GM18517 (cell line): ENCODE measurements around the gene TCTA.
A peak's percentile ranks its signal among the peaks of the same experiment; 100 is the strongest.

ENCODE experiments used
- ATAC-seq: cut with Tn5 transposase; IDR thresholded peaks from one replicate; pipeline ENCODE4 v1.9.1; 2021; ENCODE audit warnings: mild to moderate bottlenecking, moderate library complexity; ENCODE audit not compliant: unreplicated experiment

TCTA gene

DNA sequence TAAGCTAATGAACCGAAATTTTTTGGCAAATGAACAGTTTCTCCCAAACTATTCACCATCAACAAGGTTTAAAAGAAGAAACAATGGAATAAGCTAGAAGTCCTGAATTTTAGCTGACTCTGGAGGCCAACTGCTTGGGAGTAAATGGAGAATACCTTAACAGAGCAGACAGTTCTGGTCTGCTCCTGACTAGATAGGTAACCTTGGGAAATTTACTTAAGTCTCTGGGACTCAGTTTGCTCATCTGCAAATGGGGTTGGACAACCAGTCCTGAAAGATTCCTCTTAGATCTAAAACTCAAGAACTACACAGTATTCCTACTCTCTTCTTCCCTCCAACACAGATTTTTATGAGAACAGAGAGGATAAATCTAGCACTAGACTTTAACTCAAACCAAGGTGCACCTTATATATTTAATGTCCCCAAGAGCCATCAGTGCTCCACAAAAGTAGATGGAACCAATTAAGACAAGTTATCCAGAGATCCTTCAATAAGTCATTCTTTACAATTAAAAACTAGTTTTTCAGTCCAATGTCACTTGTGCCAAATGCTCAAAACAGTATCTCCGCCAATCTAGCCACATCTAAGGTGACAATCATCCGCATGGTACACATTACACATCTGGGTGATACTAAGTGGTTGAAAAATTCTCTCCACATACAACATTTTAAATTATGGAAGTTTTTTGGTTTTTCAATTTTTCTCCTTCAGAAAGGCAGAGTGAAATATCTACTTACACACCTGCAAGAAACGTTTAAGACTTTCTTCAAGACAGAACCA is 2.0 kb upstream of the TCTA start:
- ATAC-seq = no peak

DNA sequence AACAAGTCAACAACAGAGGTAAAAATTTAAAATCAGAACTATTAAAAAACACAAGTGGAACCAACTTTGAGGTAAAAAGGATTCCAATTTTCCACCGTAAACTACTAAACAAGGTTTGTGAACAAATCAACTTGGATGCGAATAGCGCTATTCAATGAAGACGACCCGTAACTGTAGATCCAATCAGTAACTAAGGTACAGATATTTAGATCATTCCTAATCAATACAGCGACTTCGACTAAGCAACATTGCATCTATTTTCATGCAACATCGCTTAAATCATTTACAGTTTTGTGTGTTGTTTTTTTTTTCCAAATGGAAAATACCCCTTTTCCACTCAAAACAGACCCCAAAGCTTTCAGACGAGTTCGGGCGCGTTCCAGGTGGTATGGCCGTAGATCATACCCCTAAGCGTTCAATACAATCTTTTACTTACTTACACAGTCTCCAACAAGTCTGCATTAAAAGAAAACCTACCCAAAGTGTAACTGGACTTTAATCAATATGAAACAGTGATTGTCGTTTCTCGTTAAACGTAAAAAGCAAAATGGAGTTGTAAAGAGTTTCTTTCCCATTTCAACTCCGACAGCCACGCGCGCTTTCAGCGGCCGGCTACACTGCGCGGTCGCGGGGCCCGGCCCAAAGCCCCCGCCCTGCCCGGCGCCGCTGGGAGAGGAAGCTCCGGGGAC is 1.2 kb upstream of the TCTA start:
- no peak for ATAC-seq

DNA sequence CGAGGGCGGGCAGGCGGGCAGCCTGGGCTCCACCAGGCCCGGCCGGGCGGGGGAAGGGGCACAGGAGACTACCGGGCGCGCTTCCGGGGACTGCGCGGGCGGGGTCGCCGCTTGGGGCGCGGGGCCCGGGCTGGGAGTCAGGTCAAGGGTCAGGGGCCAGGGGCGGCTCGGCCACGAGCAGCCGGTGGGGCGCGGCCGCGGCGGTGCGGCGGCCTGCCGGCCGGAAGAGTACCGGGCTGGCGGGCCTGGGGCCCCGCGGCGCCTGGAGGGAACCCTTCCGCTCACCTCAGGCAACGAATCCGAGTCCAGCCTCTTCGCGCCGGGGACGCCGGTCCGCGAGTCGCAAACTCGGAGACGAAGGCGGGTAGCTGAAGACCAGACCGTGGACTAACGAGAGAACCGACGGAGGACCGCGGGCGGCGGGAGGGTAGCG is 672 bp upstream of the TCTA start:
- peak; percentile 17 for ATAC-seq

DNA sequence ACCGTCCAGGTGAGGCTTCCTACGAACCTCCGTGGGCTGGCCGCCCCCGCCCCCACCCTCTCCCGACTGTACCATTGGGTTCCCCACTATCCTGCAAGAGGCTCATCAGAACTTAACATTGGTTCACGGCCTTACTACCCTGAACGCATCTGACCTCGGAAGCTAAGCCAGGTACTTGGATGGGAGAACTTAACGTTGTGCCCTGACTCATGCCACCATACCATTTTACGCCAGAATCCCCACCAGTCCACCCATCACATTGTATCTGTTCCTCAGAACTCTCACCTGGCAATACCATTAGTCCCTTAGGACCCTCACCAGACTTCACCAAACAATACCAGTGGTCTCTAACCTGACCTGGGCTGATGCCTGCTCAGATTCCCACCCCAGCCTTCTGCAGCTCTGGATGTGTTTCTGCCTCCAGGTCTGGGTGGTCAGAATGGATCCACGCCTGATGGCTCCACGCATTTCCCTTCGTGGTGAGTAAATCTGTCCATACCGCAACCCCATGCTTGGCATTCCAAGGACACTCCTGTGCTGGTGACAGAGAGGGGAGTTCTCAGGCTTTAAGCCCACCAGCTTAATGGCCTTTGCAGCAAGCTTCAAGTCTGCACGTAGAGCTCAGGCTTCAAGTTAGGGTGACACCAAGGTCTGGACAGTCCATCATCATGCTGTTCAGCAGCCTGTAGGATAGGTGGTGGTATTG is 562 bp downstream of the TCTA start:
- ATAC-seq = no peak

DNA sequence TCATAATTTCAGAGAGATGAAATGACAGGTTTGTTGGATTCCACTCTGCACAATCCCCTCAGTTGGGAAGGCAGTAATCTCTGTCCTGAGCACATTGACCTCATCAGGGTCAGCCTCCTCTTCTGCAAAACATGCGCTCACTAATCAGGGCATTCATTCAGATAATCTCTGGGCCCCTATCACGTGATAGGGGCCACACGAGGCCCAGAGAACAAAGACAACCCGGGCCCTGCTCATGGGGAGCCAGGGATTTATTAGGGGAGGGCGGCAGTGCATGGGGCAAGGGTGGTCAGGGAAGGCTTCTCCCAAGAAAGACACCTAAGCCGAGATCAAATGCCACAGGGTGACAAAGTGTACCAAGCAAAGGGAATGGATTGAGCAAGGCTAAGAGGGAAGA is 1.1 kb downstream of the TCTA start:
- ATAC-seq = no peak

DNA sequence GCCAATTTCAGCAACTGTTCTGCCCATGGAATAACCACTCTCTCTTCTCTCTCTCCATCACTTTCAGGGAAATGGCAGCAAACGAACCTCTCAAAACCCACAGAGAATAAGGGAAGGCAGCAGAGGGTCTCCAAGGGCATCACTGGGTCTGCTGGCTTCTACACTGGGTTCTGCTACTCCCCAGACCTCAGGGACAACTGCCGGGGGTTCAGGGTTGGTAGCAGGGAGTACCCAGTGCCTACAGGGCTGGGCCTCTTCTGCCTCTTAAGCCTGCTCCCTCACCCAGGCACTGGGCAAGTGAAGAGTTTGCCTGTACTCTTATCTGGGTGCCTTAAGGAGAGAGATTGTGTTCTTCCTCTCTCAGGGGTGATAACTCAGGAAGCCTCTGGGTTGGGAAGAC is 2.5 kb downstream of the TCTA start:
- ATAC-seq = no peak

DNA sequence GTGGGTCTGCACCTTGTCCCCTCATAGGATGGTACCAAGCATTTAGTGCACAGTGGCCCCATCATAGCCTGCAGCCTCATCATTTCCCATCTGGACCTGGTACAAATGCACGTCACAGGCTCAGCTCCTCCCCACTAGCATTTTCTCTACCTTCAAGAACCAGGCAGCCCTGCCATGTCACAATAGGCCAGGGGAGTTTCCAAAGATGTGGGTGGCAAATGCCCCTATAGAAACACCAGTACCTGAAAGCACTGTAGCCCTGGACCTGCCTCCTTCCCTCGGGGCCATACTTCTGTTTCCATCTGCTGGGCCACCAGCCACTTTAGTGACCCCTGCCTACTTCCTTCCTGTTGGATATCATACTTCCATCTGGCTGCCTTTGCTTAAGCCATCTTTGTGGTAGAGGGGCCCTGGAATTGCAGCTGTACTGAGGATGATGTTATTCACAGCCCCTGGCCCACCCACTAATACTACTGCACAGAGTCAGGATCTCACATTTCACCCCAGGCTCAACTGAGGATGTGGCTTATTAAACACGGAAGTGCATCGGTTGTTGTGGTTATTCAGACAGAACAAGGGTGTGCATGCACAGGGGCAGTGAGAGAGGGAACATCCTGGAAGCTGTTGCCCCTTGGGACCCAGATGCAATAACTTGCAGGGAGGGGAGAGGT is 3.8 kb downstream of the TCTA start:
- ATAC-seq = no peak

DNA sequence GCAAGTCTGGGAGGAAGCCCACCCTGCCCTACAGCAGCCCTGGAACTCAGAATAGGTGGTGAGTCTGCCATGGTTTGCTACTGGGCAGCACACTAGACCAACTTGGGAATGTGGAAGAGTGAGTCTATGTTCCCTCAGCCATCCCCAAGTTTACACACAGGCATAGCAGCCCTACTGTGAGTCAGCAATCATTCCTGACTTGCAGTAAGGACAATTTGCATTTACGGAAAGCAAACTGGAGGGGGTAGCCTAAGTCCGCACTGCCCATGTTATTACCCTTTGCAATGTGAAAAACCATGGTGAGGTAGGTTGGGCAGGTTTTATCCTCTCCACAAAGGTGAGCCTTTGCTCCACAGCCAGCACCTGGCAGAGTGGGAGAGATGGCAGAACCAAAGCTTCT is 4.6 kb downstream of the TCTA start:
- no peak for ATAC-seq

DNA sequence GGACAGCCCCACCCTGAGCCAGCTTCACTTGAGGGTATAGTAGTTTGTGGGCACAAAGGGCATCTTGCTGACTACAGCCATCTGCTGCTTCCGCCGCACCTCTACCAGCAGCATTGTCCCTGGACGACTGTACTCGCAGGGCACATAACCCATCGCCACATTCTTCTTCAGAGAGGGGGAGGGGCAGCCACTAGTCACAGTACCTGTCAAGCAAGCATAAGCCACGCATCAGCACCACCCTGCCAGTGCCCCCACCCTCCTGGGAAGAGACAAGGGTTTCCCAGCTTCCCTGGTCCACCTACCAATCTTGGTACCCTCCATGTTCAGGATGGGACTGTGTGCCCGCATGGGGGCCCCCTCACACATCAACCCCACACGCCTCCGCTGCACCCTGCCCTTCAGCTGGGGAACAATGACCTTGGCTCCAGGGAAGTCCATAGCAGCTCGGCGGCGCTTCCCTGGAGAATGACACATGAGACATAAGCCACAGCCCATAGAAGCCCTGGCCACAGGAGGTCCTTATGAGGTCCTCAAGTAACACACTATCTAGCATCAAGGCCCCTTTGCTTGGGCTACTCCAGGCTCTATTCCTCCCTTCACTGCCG is 5.4 kb downstream of the TCTA start:
- no peak for ATAC-seq

DNA sequence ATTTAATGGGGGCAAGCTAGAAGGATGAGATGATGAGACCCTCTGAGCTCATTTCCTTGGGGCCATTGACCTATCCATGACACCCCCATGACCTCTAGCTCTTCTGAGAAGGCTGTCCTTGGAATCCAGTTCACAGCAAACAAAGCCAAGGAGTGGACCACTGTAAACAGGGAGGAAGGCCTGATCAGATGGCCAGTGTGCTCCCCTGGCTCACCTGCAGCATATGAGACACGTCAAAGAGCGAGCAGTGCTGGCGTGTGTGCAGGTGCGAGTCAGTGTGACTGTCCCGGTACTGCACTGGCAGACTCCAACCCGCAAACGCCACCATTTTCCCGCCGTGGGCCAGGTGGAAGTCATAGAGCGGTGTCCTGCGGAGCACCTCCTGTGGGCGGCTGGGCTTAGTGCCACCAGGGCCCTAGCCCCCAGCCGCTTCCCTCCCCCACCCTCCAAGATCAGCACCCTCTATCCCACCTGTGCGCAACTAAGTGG is 9.7 kb downstream of the TCTA start:
- ATAC-seq = no peak

DNA sequence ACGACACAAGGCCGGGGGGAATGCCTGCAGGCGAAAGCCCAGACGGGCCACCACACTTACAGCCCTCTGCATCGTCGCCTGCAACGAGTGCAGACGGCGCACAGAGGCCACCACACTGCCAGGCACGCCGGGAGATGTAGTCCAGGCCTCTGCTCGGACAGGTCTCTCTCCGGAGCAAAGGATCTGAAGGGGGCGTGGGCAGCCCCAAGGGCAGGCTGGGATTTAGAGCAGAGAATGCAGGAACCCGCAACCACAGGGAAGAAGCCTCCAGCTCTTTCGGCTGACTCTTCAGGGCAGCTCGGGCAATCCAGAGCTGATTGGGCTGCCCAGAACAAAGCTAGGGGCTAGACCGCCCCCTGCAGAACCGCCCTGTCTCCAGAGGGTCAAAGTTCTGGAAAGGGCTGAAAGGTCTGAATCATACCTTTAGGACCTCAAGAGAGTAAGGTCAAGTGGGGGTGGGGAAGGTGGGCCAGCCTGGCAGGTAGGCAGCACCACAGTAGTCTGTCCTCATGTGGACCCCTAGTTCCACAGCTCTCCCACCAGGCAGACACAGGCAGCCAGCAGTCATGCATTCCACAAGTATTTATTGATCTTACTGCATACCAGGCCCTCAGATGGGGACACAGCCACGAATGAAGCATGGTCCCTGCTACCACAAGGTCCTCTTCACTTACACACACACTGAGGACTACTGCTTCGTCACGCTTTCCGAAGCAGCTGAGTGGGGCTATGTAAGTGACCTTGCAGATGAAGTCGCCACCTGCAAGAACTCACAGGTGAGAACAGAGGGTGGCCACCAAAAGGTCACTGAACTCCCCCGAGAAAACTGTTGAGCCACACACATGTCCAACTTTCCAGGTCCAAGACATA is 10.4 kb downstream of the TCTA start, which contains the start of gene AMT:
Gene AMT, minus strand, starts transcription at position 95 of the 870 bp plus-strand sequence. Its CDS starts 23 bp downstream, at position 72.
- ATAC-seq = no peak

DNA sequence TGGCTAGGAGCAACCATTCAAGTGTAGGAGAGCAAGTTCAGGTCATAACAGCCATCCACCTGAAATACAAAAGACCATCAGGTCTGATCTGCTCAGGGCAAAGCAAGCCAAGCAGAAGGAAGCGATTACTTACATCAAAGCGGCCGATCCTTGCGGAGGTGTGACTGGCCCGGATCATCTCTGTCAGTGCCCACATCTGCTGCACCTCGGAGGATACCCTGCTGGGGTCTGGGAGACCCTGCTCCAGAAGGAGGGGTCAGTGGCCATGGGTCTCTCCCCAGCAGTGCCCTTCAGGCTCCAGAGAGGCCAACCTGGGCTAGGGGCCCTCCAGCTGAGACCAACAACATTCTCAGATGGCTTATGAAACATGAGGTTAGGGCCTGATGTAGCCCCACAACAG is 12.6 kb downstream of the TCTA start:
- ATAC-seq = no peak

DNA sequence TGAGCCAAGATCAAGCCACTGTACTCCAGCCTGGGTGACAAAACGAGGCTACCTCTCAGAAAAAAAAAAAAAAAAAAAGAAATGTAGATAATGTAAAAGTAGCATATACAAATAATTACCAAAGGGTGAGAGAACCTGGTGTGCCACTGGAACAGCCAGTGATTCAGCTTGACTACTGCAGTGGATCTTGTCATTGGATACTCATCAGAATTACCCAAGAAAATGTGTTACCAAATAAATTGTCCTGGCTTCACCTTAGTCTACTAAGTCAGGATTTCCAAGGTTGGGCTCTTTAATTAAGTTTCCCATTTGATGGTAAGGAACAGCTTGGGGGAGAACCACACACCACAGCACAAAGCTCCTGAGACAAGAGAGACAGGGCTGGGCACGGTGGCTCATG is 15.4 kb downstream of the TCTA start:
- no peak for ATAC-seq

DNA sequence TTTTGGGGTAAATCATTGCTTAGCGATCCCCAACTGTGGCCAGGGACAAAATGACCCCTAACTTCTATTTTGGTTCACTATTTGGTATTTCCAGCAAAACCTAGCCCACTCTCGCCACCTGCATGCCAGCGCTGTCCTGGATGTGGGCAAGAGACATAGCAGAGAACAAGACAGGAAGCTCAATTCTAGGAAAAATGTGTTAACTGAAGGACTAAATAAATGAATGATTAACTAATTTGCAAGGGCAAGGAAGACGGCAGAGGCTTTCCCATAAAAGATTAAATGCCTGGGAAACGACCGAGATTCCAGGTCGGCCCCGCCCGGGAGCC is 16.5 kb downstream of the TCTA start:
- ATAC-seq = no peak

DNA sequence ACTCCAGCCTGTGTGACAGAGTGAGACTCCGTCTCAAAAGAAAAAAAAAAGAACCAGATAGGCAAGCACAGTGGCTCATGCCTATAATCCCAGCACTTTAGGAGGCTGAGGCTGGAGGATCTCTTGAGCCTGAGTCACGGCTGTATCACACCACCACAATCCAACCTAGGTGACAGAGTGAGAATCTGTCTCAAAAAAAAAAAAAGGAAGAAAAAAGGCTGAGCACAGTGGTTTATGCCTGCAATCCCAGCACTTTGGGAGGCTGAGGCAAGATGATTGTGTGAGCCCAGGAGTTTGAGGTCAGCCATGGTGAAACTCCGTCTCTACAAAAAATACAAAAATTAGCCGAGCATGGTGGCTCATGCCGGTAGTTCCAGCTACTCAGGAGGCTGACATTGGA is 22.5 kb downstream of the TCTA start:
- no peak for ATAC-seq

DNA sequence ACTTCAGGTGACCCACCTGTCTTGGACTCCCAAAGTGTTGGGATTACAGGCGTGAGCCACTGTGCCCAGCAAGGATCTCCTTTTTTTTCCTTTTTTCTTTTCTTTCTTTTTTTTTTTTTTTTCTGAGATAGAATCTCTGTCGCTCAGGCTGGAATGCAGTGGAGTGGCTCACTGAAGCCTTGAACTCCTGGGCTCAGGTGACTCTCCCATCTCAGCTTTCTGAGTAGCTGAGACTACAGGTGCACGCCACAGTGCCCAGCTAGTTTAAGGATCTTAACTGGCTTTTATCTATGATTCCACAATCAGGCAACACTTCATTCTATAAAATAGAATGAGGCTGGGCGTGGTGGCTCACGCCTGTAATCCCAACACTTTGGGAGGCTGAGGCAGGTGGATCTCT is 33.2 kb downstream of the TCTA start:
- no peak for ATAC-seq

DNA sequence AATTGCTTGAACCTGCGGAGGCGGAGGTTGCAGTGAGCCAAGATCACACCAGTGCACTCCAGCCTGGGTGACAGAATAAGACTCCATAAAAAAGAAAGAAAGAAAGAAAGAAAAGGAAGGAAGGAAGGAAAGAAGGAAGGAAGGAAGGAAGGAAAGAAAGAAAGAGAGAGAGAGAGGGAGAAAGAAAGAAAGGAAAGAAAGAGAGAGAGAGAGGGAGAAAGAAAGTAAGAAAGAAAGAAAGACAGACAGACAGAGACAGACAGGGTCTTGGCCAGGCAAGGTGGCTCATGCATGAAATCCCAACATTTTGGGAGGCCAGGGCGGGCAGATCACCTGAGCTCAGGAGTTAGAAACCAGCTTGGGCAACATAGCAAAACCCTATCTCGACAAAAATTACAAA is 41.4 kb downstream of the TCTA start:
- no peak for ATAC-seq

DNA sequence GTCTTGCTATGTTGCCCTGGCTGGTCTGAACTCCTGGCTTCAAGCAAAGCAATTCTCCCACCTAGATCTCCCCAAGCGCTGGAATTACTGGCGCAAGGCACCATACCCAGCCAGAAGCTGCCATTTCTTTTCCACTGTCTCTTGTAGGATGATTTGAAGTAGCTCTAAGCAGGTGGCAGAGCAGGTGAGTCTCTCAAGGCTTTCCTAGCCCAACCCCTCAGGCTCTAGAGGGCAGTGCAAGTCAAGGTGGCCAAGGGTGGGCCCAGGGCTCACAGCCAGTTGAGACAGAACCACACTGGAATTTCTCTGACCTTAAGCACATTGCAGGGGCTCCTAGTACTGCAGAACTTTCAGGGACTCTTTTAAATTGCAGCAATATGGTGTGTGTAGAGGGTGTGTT is 42.2 kb downstream of the TCTA start:
- ATAC-seq = no peak

DNA sequence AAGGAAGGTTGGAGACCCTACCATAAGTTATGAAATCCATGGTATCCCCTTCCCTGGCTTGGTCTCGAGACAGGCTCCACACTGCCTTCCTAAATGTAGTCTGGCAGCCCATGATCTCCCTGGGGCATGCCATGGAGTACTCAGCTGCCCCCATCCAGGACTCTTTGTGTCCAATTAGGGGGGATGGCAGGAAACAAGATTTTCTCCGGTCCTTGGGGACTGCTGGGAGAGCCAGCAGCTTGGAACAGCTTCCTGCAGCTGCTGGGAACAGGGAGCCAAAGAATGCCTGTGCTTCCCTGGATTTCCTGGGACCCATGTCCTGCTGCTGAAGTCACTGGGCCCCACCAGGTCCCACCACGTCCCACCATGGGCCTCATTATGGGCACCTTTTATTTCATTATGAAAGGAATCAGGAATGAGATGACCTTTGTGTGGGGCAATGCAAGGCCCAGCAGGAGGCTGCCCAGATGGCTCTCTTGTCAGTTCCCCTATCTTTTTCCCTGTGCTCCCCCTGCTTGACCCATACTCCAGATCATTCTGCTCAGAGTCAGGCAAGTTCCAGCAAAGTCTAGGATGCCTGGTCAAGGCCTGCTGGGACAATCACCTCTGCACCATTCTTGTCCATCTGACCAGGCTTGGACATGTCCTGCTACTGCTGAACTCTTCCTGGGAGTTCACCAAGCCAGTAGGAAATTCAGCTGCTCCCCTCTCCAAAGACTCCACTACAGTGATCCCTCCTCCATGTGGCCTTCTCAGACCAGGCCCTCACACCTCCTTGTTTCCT is 42.9 kb downstream of the TCTA start:
- no peak for ATAC-seq
